Eye (tissue), 1 donor: ENCODE measurements around the gene DOP1B.
"Not testable (repeated sequence)": the region's sequence is repeated elsewhere in the genome, so short reads cannot be mapped to it uniquely, and the experiment has no call there.

Source experiments
- DNase-seq: peaks from one replicate; pipeline ENCODE4 v3.0.0-alpha.2; 2015

Gene DOP1B

DNA sequence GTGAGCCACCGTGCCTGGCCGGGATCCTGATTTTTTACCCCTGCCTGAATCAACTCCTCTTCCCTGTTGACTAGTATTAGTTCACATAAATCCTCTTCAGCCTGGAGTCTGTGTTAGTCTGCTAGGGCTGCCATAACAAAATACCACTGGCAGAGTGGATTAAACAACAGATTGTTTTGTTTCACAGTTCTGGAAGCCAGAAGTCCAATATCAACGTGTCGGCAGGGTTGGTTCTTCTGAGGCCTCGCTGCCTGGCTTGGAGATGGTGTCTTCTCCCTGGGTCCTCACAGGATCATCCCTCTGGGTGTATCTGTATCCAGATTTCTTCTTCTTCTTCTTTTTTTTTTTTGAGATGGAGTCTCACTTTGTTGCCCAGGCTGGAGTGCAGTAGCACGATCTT, 18.2 kb downstream of the DOP1B start:
- no peak for DNase-seq

DNA sequence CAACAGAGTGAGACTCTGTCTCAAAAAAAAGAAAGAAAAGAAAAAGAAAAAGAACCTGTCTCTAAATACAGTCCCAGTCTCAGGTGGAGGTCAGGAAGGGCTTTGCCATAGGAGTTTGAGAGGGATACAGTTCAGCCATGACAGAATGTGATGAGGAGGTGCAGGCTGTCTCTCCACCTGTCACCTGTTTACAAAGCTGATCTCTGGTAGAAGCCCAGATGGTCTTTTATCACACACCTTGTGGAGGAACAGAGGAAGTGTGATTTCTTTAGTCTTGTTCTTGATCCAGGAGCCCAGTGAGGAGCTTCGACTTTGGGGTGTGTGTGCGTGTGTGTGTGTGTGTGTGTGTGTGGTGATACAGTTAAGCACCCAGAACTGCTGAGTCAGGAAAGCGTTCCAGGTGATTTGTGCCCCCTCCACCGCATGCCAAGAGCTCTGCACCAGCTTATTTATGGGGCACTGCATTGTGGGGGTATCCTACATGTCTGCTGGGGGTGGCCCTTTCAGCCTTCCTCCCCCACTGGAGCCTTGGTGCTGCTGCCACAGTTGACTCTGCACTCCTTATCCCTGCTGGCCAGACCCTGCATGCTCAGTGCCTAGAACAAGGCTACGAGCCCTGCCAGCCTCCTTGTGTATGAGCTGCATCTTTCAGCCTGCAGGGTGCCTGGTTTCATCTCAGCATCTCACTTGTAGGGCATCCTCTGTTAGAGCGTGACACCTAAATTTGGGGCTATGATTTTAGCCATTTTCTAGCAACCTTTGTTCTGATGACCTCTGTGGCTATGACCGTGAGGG, 19.3 kb downstream of the DOP1B start:
- DNase-seq, result no peak

DNA sequence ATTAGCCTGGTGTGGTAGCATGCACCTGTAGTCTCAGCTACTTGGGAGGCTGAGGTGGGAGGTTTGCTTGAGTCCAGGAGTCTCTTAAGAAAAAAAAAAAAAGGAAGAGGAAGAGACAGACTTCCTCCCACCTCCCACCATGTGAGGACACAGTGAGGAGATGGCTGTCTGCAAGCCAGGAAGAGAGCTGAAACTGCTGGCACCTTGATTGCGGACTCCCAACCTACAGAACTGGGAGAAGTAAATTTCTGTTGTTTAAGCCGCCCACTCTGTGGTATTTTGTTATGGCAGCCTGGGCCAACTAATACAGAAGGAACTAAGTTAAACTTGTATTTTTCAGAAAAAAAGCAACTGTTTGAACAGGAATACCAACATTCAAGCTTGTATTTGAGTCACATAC, 21.7 kb downstream of the DOP1B start:
- DNase-seq, result no peak

DNA sequence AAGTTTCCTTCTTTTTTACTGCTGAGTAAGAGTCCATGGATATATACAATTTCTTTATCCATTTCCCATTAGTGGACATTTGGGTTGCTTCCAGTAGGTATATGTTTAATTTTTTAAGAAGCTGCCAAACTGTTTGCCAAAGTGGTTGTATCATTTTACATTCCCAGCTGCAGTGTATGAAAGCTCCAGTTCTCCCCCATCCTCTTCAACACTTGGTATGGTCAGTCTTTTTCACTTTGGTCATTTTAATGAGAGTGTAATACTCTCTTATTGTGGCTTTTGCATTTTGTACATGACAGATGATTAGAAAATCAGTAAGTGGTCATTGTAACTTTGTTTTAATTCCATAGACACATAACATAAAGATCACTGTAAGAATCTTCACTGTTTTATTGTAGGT, 22.5 kb downstream of the DOP1B start:
- no peak for DNase-seq

DNA sequence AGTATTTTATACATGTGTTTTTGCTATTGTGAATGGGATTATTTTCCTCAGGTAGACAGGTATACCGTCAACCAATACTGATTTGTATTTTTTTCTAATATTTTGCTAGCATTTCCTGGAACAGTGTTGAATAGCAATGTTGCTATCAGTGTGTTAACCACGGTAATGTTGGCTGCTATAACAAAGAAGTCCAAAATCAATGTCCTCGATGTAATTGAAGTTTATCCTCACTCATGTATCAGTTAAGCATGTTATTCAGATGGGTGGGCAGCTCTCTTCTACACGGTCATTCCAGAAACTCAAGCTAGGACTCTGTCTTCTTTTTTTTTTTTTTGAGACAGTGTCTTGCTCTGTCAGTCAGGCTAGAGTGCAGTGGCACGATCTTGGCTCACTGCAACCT, 24.3 kb downstream of the DOP1B start:
- DNase-seq, result no peak

DNA sequence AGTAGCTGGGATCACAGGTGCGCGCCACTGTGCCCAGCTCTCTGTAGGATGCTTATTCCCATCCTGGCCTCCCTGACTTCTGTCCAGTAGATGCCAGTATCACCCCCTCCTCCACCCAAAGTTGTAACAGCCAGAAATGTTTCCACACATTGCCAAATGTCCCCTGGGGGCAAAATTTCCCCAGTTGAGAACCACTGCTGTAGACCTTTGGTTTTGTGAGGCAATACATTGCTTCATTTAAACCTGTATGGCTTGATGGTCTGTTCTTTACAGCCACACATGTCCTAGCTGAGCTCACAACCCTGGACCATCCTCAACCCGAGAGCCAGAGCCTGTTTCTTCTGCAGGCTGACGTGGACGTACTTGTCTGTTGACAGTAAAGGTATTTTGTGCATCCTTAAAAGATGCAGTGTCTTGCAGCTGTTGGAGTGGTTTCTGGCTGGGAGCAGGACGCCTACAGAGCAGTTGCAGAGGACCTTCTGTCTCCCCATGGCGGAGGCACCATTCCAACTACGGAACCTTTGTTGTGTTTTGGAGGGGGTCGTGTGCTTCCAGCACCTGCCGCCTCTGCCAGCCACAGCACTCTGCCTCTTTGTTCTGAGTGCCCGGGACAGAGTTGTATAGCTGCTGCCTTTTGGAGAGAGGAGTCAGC, 26.6 kb downstream of the DOP1B start:
- no peak for DNase-seq

DNA sequence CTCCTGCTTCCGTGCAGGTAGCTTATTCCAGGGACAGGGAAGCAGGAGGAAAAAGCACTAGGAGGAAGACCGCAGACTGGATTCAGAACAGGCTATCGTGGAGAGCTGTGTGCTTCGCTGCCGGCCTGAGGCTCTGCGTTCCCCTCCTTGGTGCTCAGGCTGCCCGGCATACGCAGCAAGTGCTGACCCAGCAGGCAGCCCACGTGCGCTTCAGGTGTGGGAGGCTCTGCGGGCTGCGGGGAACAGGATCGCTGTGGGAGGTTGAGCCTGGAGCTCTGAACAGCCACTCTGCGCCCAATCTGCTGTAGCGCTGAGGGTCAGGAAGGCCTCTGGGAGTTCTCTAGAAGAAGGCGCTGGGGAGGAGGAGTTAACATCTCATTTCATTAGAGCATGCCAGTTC, 27.9 kb downstream of the DOP1B start:
- DNase-seq, result no peak

DNA sequence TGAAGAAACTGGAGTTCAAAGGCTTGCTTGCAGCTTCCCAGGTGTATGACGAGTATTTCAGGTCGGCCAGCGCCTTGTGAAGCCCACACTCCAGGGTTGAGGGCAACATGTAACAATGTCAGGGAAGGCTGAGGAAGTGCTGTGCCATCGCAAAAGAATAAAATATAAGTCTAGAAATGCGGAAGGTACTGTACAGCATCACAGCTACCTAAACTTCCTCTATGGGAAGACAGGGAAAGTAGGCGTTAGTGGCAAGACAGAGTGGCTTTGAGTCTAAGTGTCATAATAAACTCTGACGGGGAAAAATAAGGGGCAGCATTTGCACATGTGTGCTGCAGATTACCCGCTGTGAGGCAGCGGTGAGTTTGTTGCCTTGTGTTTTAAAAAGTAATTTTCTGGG, 28.9 kb downstream of the DOP1B start:
- no peak for DNase-seq

DNA sequence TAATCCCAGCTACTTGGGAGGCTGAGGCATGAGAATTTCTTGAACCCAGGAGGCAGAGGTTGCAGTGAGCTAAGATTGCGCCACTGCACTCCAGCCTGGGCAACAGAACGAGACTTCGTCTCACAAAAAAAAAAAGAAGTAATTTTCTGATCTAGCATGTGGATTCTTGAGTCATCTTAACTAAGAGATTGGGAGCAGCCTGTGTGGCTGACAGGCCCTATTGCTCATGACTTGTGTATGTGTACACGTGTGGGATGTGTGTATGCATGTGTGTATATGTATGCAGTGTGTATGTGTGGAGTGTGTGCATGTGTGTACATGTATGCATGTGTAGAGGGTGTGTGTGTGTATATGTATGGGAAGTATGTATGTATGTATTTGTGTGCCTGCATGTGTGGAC, 29.5 kb downstream of the DOP1B start:
- DNase-seq, result no peak

DNA sequence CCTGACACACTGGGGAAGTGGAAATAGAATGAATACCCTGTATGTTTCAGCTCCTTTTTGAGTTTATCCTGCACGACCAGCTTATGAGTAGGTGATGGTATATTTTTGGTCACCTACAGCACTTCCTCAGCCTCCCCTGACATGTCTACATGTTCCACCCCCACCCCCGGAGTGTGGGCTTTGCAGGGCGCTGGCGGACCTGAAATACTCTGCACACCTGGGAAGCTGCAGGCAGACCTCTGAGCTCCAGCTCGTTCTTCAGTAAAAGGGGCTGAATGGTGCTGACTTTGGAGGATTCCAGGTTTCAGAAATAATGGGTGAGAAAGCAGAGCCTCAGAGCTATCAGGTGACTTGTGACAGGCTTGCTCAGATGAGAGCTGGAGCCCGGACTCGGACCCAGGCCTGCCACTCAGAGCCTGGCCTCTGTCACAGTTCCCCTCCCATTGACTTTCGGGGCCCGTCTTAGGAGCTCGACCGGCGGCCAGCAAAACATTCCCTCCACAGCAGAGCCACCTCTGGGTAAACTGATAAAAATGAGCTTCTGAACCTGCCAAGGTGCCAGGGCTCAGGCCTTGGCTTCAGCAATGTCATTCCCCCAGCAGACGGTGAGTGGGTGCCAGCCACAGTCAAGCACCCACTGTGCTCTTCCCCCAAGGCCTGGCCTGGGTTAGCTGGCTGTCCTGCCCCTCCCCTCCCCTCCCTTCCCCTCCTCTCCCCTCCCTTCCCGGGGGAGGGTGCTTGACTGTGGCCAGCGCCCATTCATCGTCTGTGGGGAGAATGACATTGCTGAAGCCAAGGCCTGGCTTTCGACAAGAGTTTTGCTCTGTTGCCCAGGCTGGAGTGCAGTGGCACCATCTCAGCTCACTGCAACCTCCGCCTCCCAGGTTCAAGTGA, 30.1 kb downstream of the DOP1B start:
- DNase-seq, result no peak

DNA sequence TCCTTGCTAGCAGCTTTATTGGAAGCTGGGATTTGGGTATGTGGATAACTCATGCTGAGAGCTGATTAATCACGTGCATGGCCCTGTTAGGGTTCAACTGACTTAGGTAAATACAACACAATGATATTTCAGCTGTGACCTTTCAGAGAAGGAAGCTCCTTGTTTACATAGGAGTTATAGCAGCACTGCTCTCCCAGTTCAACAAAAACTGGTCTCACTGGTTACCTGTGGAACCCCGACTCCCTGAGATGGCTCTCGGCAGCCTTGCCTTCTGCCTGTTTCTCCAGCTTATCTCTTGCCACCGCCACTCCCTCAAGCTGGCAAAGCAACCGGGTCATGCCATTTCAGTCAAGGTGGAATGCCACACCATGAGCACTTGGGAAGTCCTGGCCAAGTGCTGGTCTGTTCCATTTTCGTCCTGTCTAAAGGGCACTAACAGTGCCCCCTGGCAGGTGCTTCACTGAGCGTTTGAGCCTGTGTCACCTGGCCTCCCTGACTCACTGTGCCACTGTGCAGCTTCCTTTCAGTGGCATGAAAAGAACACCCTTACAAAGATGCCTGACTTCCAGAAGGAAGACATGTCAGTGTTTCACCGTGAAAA, 31.6 kb downstream of the DOP1B start:
- no peak for DNase-seq

DNA sequence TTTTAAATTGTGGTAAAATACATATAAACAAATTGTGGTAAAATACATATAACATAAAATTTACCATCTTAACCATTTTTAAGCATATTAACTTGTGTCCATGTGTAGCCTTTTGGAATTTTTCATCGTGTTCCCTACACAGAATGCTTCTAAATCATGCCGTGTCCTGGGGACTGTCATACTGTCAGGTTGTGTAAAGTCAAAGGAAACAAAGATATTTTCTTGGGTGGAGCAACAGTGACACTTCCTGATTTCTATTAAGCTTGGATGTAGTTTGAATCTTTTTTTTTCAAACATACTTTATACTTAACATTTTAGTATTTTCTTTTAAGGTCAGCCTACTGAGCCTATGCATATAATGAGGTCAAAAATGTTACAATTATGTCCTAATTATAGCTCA, 32.3 kb downstream of the DOP1B start:
- DNase-seq, result no peak

DNA sequence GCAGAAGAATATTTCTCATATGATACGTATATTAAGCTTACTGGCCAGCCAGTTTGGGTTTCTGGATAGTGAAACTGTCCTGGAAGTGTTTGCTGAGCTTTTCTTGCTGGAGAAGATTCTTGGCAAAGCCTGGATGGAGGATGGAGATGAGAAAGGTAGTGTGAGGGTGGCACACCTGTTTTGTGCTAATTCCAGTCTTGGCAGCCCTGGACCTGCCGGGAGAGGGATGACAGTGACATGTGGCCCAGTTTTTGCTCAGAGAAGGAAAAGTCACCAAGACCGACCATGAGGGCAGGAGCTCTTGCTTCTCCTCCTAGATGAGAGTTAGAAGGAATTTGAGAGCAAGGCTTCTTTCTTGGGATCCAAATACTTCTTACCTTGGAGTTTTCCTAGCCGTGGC, 34.1 kb downstream of the DOP1B start:
- DNase-seq, result no peak

DNA sequence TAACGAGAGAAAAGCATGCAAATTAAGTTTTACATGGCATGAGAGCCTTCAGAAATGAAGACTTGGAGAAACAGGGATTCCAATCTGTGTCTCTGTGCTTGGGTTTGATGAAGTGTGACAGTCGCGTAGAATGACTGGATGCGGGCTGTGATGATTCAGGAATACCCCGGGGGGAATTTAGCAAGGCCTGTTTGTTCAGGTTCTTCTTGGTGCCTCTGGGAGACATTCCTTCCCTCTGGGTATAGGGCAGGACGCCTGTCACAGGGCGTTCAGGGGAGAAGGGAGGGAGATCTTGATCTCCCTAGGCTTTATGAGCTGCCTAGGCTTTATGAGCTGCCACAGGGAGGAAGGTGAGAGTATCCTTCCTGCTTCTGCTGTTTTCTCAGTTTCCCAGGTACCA, 36.6 kb downstream of the DOP1B start:
- no peak for DNase-seq

DNA sequence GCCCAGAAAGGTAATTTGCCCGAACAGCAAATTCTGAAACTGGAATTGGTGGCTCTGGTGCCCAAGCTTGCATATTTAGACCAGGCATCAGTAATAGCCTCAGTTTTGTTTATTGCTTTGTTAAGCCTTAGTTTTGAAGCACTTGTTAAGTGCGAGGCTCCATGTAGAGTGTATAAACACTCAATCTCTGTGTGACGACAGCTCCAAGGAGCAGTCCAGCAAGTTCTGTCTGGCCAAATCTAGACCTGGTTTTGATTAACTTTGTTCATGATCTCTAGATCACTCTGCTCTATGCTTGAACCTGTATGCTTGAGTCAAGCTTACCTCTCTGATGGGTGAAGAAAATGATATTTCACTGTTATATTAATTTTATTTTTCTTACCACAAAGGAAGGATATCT, 37.4 kb downstream of the DOP1B start:
- DNase-seq, result no peak

DNA sequence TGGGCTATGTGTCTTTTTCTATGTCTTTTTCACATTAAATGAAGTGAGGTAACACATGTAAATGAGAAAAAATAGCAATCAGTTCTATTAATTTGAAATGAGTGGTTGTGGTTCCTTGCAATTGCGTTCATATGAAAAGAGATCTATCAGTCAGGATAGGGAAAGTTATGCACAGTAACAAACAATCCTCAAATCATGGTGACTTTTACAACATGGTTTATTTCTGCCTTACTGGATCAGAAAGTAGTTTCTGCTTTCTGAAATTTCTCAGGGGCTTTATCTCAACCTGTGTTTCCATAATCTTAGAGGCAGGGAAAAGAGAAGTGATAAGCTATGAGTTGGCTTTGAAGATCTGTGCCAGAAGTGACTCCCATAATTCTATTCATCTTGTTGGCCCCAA, 39.0 kb downstream of the DOP1B start:
- no peak for DNase-seq

DNA sequence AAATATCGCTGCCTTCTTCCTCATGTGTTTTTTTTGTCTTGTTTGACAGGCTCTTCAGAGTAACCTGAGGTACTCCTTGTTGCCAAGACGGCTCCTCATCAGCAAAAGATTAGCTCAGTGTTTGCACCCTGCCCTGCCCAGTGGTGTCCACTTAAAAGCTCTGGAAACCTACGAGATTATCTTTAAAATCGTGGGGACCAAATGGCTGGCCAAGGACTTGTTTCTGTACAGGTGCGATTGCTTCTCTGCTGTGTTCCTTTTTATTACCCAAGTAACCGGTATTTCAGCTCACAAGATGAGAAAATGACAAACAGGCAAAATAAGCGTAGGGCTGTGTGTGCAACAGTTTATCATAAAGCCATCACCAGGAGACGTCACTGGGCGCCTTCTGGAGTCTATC, 42.4 kb downstream of the DOP1B start:
- DNase-seq, result no peak

DNA sequence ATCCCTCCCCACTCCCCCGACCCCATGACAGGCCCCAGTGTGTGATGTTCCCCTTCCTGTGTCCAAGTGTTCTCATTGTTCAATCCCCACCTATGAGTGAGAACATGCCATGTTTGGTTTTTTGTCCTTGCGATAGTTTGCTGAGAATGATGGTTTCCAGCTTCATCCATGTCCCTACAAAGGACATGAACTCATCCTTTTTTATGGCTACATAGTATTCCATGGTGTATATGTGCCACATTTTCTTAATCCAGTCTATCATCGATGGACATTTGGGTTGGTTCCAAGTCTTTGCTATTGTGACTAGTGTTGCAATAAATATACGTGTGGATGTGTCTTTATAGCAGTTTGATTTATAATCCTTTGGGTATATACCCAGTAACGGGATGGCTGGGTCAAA, 43.0 kb downstream of the DOP1B start:
- not testable (repeated sequence) for DNase-seq

DNA sequence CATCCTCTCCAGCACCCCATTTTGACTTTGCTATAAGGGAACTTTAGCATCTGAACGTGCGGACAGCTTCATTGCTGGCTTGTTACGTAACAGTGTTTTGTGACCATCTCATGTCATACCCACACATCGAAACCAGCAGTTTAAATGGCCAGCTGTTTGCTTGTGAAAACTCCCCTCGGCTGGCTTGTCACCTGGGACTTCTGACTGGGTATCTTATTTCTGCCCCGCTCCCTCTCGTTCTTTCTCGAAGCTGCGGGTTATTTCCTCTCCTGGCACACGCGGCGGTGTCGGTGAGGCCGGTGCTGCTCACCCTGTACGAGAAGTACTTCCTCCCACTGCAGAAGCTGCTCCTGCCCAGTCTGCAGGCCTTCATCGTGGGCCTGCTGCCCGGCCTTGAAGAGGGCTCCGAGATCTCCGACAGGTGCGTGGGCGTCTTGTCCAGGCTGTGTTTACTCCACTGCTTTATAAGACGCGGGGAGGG, 43.5 kb downstream of the DOP1B start:
- DNase-seq, result no peak

DNA sequence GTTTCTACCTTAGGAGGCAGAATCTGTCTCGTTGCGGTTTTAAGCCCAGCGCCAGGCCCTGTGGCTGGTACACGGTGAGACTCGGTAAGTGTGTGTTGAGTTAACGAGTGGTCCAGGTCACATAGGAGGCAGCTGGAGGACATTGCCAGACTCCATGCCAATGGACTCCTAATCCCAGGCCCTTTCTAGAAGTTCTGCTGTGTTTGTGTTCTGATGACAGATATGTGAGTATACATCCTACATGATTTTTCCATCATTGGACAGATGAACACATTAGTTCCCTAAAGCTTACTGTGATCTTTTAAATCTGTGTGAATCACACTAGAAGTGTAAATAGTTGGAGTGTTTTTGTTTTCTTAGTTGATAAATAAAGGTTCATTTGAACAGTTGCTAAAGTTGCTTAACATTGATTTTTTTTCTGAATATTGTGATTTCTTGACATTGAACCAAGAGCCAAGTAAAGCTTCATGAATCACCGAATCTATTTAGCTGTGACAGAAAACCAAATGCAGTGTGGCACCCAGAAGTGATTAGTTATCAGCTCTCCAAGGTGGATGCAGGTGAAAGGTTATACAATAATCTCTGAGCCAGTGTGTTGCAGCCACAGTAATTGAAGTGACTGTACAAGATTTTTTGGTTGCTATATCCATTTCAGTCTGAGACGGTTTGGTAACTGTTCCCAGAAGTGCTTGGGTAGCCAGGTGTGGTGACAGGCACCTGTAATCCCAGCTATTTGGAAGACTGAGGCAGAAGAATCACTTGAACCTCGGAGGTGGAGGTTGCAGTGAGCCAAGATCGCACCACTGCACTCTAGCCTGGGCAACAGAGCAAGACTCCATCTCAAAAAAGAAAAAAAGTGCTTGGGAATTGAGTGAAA, 46.3 kb downstream of the DOP1B start:
- DNase-seq, result no peak

DNA sequence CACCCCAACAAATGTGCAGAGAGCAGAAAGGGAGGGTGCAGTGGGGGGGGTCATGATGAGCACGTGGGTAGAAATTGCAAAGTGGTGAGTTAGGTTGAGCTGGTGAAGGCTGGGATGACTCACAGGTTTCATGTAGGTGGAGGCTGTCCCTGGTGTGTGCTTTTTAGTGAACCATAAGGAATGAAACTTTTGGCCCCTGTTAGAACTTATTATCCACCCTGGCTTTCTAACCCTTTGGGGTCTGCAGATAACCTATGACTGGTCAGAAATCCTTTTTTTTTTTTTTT, 46.9 kb downstream of the DOP1B start:
- no peak for DNase-seq

DNA sequence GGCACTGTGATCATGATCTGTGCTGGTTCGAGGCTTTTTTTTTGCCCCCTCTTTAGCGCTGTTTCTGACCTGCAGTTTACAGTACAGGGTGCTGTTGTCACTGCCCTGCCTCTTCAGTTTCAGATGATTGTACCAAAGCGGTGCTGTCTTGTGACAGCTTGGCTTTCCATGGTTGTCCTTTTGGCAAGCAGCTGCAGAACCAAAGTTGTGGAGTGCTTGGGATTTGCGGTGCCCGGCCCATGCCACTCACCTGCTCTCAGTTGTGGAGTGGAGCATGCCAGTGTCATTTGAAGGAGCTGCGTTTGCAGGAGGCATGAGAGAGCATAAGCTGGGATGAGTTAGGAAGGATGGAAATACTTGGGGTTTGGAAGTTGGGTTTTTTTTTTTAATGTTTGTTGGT, 48.4 kb downstream of the DOP1B start:
- no peak for DNase-seq
